NCI-H146 (cell line): Measurements from ENCODE around the gene AVEN.

Experiments used
- DNase-seq: peaks from one replicate; lab custom pipeline; 2025; lab: John Stamatoyannopoulos, UW

AVEN gene

DNA sequence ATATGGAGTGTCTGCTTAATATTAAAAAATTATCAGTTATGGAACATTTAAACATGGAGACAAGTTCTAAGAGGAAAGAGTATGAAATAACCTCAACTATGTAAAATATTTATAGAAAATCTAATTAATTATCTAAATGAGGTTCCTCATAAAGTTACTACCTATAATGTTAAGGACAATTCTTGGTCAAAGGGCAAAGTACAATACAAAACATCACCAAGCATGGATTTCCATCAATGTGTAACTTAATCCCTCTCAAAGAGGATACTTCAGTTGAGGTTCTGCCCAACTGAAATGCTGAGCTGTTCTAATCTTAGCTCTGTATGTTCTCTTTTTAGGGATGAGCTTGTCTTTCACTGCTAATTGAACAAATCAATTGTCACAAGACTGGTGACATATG, 126.7 kb downstream of the AVEN start:
- DNase-seq: no peak

DNA sequence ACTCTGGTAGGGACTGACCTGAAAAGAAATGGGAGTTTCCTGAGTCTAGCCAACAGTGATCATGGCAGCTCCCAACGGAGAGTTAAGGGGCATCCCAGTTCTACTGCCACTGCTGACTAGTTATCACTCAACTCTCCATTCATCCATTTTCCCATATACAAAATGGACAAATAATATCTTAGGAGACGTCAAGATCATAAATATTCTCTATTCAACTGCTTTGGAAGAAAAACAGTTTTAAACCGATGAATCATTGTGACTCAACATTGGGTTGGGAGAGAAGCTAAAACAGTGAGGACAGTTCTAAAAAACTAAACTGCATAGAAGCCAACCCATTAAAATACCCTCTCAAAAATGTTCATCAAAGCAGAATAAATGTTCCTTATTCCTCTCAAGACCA, 128.3 kb downstream of the AVEN start:
- no peak for DNase-seq

GRCh38 chr15:33908406-33908805, 130.6 kb downstream of the AVEN start:
- DNase-seq: no peak

DNA sequence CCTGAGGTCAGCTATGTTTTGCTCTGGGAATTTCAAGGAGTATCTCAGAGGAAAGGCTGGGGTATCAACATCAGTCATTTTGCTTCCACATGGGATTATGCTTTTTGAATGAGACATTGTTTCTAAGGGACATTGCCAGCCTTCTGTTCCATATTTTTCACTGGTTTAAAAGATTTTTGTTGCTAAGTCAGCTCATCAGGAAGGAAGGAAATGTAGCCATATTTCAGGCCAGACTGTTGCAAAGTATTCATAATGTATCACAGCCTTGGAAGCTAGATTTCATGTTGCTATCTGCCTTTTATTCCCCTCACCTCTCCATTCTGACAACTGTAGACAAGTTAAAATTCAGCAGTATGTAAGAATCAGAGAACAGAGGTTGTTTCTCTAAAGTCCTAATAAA, 131.7 kb downstream of the AVEN start:
- DNase-seq: no peak

GRCh38 chr15:33903661-33904060, 135.3 kb downstream of the AVEN start:
- no peak for DNase-seq

GRCh38 chr15:33902043-33902442, 137.0 kb downstream of the AVEN start:
- no peak for DNase-seq

GRCh38 chr15:33894193-33894592, 144.8 kb downstream of the AVEN start:
- no peak for DNase-seq

- peak; percentile 1 for DNase-seq
These were observed 150.8 kb downstream of the AVEN start for GRCh38 chr15:33888176-33888575.

- DNase-seq: no peak
These were observed 156.1 kb downstream of the AVEN start for GRCh38 chr15:33882921-33883320.

GRCh38 chr15:33874156-33874555, 164.8 kb downstream of the AVEN start:
- no peak for DNase-seq

DNA sequence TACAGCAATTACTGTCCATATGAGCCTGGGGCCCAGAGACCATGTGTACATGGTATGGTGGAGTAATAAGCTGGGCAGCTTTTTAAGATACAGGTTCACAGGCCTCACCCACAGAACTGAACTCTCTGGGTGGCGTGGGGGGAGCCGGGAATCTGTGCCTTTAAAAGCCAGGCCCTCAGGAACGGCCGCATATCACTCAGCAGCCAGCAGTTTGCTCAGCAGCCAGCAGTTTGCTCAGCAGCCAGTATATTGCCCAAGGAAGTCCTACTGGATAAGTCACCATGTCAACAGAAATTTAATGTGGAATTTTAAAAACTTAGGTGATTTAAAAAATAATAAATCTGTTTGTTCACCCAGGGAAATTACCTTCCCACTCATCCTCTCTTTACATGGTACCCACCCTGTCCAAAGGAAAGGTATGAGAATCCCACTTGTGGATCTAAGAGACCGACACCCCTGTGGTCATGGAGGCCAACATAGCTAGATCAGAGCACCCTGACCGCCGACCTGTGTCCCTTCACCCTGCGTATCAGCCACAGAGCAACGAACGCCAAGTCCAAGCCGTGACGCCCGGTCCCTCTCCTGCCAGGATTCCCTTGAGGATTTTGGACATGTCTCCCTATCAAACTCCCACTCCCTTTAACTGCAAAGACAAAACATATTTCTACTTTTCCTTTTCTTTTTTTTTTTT, 166.4 kb downstream of the AVEN start:
- no peak for DNase-seq

- DNase-seq: no peak
These were observed 167.0 kb downstream of the AVEN start for GRCh38 chr15:33871980-33872379.

DNA sequence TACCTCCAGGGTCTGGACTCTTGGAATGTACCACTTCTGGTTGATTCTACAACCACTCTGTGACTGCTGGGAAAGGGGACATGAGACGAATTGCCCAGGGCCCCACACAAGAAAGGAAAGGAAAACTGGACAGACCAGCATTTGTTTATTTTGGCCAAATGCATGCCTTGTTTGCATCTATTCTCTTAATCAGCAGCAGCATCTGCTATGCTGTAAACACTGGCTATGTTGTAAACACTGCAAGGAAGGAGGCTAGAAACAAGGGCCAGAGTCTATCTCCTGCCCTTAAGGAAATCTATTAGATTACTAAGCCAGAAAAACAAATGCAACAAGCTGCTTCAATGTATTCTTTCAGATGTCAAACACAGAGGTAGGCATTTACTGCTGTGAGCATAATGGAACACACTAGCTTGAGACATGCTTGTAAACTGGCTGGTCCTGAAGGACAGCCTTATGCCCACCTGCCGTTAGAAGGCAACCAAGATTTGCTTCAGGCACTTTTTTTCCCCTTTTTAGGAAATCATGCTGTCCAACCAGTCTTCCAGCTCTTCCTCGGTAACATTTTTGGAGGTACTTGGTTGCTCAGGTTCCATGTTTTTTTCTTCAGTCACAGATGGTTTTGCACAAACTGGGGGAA, 172.8 kb downstream of the AVEN start:
- DNase-seq: no peak

DNA sequence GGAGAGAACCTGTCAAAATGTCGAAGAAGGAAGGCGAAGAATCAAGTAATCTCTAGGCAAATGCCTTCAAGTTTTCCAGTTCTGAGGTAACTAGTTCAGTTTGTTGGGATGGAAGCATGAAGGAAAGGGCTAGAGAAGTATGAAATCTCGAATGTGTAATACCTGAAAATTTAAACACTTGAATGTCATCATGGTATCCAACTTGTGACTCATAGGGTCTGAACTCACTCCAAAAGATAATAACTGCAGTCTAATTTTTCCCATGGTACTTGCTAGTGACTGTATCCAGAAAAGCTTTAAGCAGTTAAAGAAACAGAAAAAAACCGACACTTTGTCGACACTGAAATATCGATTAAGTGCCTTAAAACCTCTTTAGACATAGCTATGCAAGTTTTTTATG, 173.6 kb downstream of the AVEN start:
- DNase-seq: no peak

GRCh38 chr15:33864360-33865075, 174.5 kb downstream of the AVEN start:
- no peak for DNase-seq

DNA sequence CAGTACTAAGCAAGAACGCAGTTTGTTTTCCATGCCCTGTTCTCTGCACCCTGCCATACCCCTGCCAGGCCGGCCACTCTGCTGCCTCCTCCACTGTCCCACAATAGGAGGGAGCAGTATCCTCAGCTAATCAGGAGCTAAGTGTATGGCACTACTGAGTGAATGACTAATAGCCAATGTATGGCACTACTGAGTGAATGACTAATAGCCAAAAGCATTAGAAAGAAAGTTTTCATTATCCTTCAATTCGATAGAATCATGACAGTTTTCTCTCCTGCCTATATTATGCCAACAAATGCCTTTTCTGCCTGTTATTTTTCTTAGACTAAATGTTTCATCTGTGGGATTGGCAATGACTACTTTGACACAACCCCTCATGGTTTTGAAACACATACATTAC, 178.2 kb downstream of the AVEN start:
- DNase-seq: no peak

DNA sequence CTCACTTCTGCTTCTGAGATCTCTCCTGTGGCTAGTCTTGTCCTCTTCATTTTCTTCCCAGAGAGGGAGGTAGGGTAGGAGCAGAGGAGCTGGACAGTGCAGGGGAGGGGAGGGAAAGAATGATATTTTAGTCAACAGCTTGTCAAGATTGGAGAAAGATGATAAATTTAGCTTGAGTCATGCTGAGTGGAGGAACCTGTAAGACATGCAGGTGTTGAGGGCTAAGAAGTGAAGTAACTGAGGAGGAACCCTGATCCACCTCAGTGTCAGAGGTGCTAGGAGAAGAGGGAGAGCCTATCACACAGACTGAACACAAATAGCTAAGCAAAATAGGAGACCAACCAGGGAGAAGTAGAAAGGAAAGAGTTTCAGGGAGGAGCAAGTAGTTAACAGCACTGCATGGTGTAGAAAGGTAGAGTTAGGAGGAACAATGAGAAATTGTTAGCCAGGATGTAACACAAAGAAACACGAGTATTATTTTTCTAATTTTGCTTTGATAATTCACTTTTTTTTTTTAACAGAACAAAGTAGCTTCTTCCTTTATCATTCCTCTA, 178.9 kb downstream of the AVEN start:
- DNase-seq: no peak

DNA sequence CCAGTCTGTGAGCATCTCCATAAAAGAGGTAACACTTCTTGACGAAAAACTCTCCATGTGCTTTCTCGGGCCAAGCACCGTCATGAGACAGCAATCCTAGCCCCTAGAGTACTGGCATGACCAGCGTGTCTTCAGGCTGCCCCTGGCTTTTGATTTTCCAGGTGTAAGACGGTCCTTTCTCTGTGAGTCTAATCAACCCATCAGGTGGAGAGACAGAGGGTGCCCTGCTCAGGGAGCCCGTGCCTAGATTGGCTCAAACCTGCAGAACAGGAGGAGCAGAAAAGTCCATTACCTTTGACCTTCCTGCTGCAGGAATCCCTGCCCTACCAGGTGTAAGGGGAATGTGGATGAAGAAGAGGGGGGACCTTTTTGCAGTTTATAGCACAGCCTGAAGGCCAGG, 180.2 kb downstream of the AVEN start:
- no peak for DNase-seq

DNA sequence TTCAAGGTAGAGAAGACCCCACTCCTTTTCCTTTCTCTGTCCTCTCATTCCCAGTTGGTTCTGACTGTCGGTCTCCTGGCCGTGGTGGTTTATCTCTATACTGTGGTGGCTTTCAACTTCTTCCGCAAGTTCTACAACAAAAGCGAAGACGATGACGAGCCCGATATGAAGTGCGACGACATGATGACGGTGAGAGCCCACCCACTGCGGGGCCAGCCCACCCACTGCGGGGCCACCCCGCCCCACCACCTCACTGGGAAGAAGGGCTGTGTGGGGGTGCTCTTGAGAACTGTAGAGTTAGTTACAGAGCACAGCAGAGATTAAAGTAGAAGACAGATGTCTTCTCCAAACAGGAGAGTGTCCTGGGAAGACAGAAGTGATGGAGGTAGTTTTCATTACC, 181.3 kb downstream of the AVEN start:
- no peak for DNase-seq

GRCh38 chr15:33852570-33852969, 186.4 kb downstream of the AVEN start:
- no peak for DNase-seq

- no peak for DNase-seq
These were observed 186.9 kb downstream of the AVEN start for GRCh38 chr15:33852094-33852493.

- no peak for DNase-seq
These were observed 187.9 kb downstream of the AVEN start for GRCh38 chr15:33851079-33851478.

GRCh38 chr15:33848011-33848410, 191.0 kb downstream of the AVEN start:
- DNase-seq: no peak
